Esophagus squamous epithelium (tissue), 5 donors: ENCODE data around the gene RCHY1. TPM values are rescaled to one million over a fixed set of nuclear protein-coding genes. Genes with fewer than 3 reads are reported as not detected.

Experiments
- DNase-seq: peaks from one replicate; lab custom pipeline; 2025; lab: John Stamatoyannopoulos, UW
- H3K27ac ChIP-seq, 4 donors: fragments of 200-600 bp; sonication (generic); one replicate each; pipeline ENCODE4 v1.5.1; 2016 to 2019; ENCODE audit warnings: mild to moderate bottlenecking in 1 of 4
- H3K27me3 ChIP-seq, 4 donors: fragments of 200-600 bp; sonication (generic); 1 replicate in 3 of 4; 2 replicates in 1 of 4; pipeline versions ENCODE4 v1.5.1 to v1.6.0; 2017 to 2021; ENCODE audit warnings: antibody characterized with exemption in 1 of 4
- H3K36me3 ChIP-seq, 3 donors: fragments of 200-600 bp; sonication (generic); one replicate each; pipeline ENCODE4 v1.5.1; 2016 to 2019
- H3K4me1 ChIP-seq, 3 donors: fragments of 200-600 bp; sonication (generic); one replicate each; pipeline ENCODE4 v1.5.1; 2017 to 2019
- H3K4me3 ChIP-seq, 4 donors: fragments of 200-600 bp; sonication (generic); 1 replicate in 3 of 4; 2 replicates in 1 of 4; pipeline ENCODE4 v1.5.1; 2016 to 2019; ENCODE audit warnings: mild to moderate bottlenecking in 2 of 4, moderate library complexity in 1 of 4
- H3K9me3 ChIP-seq, 3 donors: fragments of 200-600 bp; sonication (generic); one replicate each; pipeline ENCODE4 v1.5.1; 2016 to 2019
- POLR2A ChIP-seq, 4 donors: fragments of 450-650 bp; IDR thresholded peaks; one replicate each; pipeline ENCODE4 v1.6.1; 2017; ENCODE audit warnings: antibody characterized with exemption in 4 of 4, mild to moderate bottlenecking in 4 of 4, moderate library complexity in 3 of 4
- WGBS, 2 donors: methylation state at CpG; one replicate each; pipeline ENCODE4 v1.1.5; 2018; 5-methylcytosine and 5-hydroxymethylcytosine counted together
- intact Hi-C: fragments of 100-400 bp; cut with DNase I; formaldehyde crosslinking; loops from one replicate; pipeline ENCODE4 v1.15.0; 2022
- total RNA-seq, 4 donors: library from RNA; depleted of rRNA; stranded (reverse); fragments of >200 nt; gene quantifications; one replicate each; pipeline ENCODE4 v1.1.0, GENCODE V29; 2016
- TF ChIP-seq, protein P1 (sequence below), 6 experiments: fragments of 450-650 bp in 4 of 6; fragments of 200-600 bp in 2 of 6; sonication (generic) in 2 of 6; IDR thresholded peaks; one replicate each; pipeline ENCODE4 v1.5.1; 2016 to 2019; ENCODE audit warnings: antibody characterized with exemption in 6 of 6, mild to moderate bottlenecking in 4 of 6, moderate library complexity in 4 of 6
- donor health status: DM: yes; HTN: yes; CAD: no.

The RCHY1 gene
- total RNA-seq, 4 donors from 2014 or later = 11.6 to 27.5 (median 15.1) TPM

- H3K27ac ChIP-seq = no peak overlapping the region
- no peak for DNase-seq
- intact Hi-C loops = no loop called here
- H3K36me3 ChIP-seq = peaks cover 0 to 97% (median 3%) of the 10 kb centered on the region in 3 donors
- 50 to 62% methylated on average over 2 of the region's 2 CpGs for WGBS, 2 donors
- no peak overlapping the region for H3K4me3 ChIP-seq
- no peaks in the 10 kb centered on the region for H3K27me3 ChIP-seq
- no peaks in the 10 kb centered on the region for H3K4me1 ChIP-seq
- no peaks in the 10 kb centered on the region for H3K9me3 ChIP-seq
- TF ChIP-seq, protein P1, sequence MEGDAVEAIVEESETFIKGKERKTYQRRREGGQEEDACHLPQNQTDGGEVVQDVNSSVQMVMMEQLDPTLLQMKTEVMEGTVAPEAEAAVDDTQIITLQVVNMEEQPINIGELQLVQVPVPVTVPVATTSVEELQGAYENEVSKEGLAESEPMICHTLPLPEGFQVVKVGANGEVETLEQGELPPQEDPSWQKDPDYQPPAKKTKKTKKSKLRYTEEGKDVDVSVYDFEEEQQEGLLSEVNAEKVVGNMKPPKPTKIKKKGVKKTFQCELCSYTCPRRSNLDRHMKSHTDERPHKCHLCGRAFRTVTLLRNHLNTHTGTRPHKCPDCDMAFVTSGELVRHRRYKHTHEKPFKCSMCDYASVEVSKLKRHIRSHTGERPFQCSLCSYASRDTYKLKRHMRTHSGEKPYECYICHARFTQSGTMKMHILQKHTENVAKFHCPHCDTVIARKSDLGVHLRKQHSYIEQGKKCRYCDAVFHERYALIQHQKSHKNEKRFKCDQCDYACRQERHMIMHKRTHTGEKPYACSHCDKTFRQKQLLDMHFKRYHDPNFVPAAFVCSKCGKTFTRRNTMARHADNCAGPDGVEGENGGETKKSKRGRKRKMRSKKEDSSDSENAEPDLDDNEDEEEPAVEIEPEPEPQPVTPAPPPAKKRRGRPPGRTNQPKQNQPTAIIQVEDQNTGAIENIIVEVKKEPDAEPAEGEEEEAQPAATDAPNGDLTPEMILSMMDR (IDR thresholded peaks at IDR 0.05) = no peak
- no peak for TF ChIP-seq POLR2A (IDR thresholded peaks at IDR 0.05)
Observed at GRCh38 chr4:75502671-75503070, 11.5 kb downstream of the RCHY1 start.

DNA sequence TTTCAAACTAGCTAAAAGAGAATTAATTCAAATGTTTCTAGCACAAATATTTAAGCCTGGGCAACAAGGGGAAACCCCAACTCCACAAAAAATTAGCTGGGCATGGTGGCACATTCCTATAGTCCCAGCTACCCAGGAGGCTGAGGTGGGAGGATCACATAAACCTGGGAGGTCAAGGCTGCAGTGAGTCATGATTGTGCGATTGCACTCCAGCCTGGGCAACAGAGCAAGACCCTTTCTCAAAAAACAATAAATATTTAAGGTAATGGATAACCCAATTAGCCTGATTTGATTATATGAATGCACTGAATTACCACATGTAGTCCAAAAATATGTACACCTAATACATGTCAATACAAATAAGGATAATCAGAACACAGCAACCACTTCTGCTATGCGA lies 14.3 kb downstream of the RCHY1 start:
- peaks cover 0 to 7% (median 0%) of the 10 kb centered on the region in 3 donors for H3K4me1 ChIP-seq
- H3K4me3 ChIP-seq = no peak overlapping the region
- H3K27ac ChIP-seq = no peak overlapping the region
- TF ChIP-seq POLR2A (IDR thresholded peaks at IDR 0.05) = no peak
- TF ChIP-seq, protein P1 (IDR thresholded peaks at IDR 0.05) = no peak
- peaks cover 0 to 92% (median 3%) of the 10 kb centered on the region in 3 donors for H3K36me3 ChIP-seq
- no peaks in the 10 kb centered on the region for H3K9me3 ChIP-seq
- intact Hi-C loops = no loop called here
- no peak for DNase-seq
- WGBS, 2 donors = 98% methylated on average over 2 of the region's 2 CpGs
- H3K27me3 ChIP-seq = no peaks in the 10 kb centered on the region

- intact Hi-C loops = no loop called here
- no peaks in the 10 kb centered on the region for H3K27me3 ChIP-seq
- H3K27ac ChIP-seq = no peak overlapping the region
- TF ChIP-seq, protein P1 (IDR thresholded peaks at IDR 0.05) = no peak
- TF ChIP-seq POLR2A (IDR thresholded peaks at IDR 0.05) = no peak
- peaks cover 0 to 86% (median 3%) of the 10 kb centered on the region in 3 donors for H3K36me3 ChIP-seq
- H3K4me3 ChIP-seq = no peak overlapping the region
- no peaks in the 10 kb centered on the region for H3K9me3 ChIP-seq
- no peak for DNase-seq
- peaks cover 0 to 19% (median 0%) of the 10 kb centered on the region in 3 donors for H3K4me1 ChIP-seq
- WGBS, 2 donors = 68 to 75% methylated on average over 2 of the region's 2 CpGs
Observed at GRCh38 chr4:75498041-75498440, 16.2 kb downstream of the RCHY1 start.

GRCh38 chr4:75497133-75497532 lies 17.1 kb downstream of the RCHY1 start:
- intact Hi-C loops = no loop called here
- no peak overlapping the region for H3K27ac ChIP-seq
- DNase-seq = no peak
- 63 to 68% methylated on average over 5 of the region's 5 CpGs for WGBS, 2 donors
- H3K9me3 ChIP-seq = no peaks in the 10 kb centered on the region
- no peak overlapping the region for H3K4me3 ChIP-seq
- no peaks in the 10 kb centered on the region for H3K27me3 ChIP-seq
- H3K36me3 ChIP-seq = peaks cover 0 to 86% (median under 1%) of the 10 kb centered on the region in 3 donors
- peaks cover 0 to 19% (median 0%) of the 10 kb centered on the region in 3 donors for H3K4me1 ChIP-seq
- TF ChIP-seq, protein P1 (IDR thresholded peaks at IDR 0.05) = no peak
- no peak for TF ChIP-seq POLR2A (IDR thresholded peaks at IDR 0.05)

DNA sequence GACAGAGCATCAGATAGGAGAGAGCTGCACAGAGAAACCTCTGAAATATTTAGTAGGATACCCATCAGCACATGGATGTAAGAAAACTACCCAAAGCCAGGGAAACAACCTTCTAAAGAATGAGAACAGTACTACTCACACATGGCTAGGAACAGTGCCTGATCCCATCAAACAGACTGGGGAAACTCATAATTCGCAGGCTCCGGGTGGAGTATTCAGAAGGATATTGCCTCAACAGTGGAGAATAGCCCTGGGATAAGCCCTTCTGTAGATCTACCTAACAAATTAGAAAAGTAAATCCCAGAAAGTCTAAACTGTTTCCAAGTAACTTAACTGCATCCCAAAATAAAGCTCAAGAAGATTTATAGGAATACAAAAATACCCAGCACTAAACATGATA lies 17.8 kb downstream of the RCHY1 start:
- Histone ChIP-seq H3K27ac (no peak overlapping the region), H3K27me3 (no peaks in the 10 kb centered on the region), H3K4me3 (no peak overlapping the region), H3K36me3 (peaks cover 0 to 86% (median 0%) of the 10 kb centered on the region in 3 donors), H3K4me1 (peaks cover 0 to 19% (median 0%) of the 10 kb centered on the region in 3 donors), H3K9me3 (no peaks in the 10 kb centered on the region)
- no peak for DNase-seq
- WGBS, 2 donors = 88 to 89% methylated on average over 2 of the region's 2 CpGs
- no peak for TF ChIP-seq POLR2A (IDR thresholded peaks at IDR 0.05)
- TF ChIP-seq, protein P1 (IDR thresholded peaks at IDR 0.05) = no peak
- intact Hi-C loops = no loop called here
